Effector memory CD8-positive, alpha-beta T cell (primary cell): ENCODE data around the gene PITPNM3.
"Not testable (repeated sequence)": the region's sequence is repeated elsewhere in the genome, so short reads cannot be mapped to it uniquely, and the experiment has no call there.

Experiments used
- ATAC-seq: fragments of 150-1000 bp; cut with Tn5 transposase; replicated peaks from 2 replicates; pipeline ENCODE4 v1.10.0; 2021; ENCODE audit warnings: mild to moderate bottlenecking, moderate library complexity
- DNase-seq, 3 experiments: peaks; one replicate each; pipeline ENCODE4 v3.0.0; 2021
- H3K27ac Mint-ChIP-seq, 2 donors: one replicate each; pipeline ENCODE4 v1.8.0; 2022; ENCODE audit warnings: mild to moderate bottlenecking in 2 of 2, mixed read lengths in 2 of 2, moderate library complexity in 2 of 2
- H3K27me3 Mint-ChIP-seq, 2 donors: one replicate each; pipeline ENCODE4 v1.8.0; 2022; ENCODE audit warnings: mixed read lengths in 2 of 2
- H3K36me3 Mint-ChIP-seq: one replicate; pipeline ENCODE4 v1.8.0; 2022; ENCODE audit warnings: mild to moderate bottlenecking, moderate library complexity, mixed read lengths; ENCODE audit not compliant: insufficient read depth
- H3K4me1 Mint-ChIP-seq, 2 donors: one replicate each; pipeline ENCODE4 v1.8.0; 2022; ENCODE audit warnings: low read depth in 2 of 2, mixed read lengths in 2 of 2
- H3K4me3 Mint-ChIP-seq, 2 donors: one replicate each; pipeline ENCODE4 v1.8.0; 2022; ENCODE audit warnings: mild to moderate bottlenecking in 2 of 2, mixed read lengths in 2 of 2, moderate library complexity in 2 of 2
- H3K9me3 Mint-ChIP-seq, 2 donors: one replicate each; pipeline ENCODE4 v1.8.0; 2022; ENCODE audit warnings: mixed read lengths in 2 of 2
- total RNA-seq, 9 experiments: gene quantifications; one replicate each; lab custom pipeline; 2026; lab: John Stamatoyannopoulos, UW

PITPNM3 gene
- total RNA-seq: 0.75 to 3.2 (median 1.3) reads per million in 9 experiments

DNA sequence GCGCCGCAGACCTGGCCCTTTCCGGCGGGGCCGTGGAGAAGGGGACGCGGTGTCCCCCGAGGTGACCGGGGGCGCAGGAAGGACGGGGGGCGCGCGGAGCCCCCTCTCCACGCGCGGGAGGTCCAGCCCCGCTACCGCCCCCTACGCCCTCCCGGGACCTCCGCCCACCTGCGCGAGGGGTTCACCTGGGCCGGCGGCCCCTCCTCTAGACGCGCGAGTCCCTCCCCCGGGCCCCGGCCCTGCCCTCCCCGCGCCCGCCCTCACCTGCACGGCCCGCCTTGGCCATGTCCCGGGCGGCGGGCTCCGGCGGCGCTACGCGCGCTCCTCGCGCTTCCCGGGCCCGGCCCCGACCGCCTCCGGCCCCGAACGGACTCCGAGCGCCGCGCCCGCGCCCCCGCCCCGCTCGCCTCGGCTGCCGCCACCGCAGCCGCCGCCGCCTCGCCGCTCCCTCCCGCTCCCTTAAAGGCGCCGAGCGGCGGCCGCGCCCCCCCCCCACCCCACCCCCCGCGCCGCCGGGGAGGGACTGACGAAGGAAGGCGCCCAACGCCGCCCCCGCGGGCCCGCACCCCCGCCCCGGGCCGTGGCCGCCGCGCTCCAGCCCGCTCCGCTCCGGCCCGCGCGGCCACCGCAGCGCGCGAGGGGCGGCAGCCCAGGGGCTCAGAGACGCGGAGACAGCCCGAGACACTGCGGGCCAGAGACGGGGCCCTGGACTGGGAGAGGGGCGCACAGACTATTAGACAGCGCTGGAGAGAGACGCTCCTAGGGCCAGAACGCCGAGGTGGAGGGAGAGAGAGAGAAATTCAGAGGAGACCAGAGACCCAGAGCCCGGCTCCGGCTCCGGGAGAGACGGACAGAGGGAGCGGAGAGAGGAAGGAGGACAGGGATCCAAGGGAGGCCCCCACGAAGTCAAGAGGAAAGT is at the start of gene PITPNM3:
Gene PITPNM3, minus strand, starts transcription at position 435 of the 919 bp plus-strand sequence. Its CDS starts 149 bp downstream, at position 286.
- H3K4me3 Mint-ChIP-seq: peak within 1 kb of the TSS; percentile 72 to 73
- no peak within 1 kb of the TSS for H3K27ac Mint-ChIP-seq
- no peaks in the 10 kb centered on the region for H3K9me3 Mint-ChIP-seq
- H3K4me1 Mint-ChIP-seq: peaks cover 5 to 13% of the 10 kb centered on the region in 2 donors
- ATAC-seq (no peak), DNase-seq (no peak)
- H3K27me3 Mint-ChIP-seq: peaks cover 54 to 69% of the 10 kb centered on the region in 2 donors
- peaks cover 3% of the 10 kb centered on the region for H3K36me3 Mint-ChIP-seq

DNA sequence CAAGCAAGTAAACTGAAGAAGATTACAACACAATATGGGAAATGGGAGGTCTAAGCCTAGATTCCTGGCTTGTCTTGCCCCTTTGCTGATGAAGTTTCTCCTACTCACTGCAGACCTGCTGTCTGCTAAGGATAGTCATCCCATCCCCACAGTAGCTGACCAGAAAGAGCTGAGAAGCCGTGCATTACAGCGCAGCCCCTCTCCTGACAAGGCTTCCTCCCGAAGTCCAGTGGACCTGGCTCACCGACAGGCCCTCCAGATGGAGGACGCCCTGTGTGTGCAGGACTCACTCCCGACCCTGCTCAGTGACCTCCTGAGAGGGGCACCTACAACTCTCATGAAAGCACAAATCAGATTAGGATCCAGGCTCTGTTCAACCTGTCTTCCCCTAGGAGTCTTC is 48.8 kb upstream of the PITPNM3 start:
- no peaks in the 10 kb centered on the region for H3K27me3 Mint-ChIP-seq
- H3K4me1 Mint-ChIP-seq: peaks cover 0 to 1% of the 10 kb centered on the region in 2 donors
- H3K4me3 Mint-ChIP-seq: no peak overlapping the region
- no peak for DNase-seq
- H3K9me3 Mint-ChIP-seq: no peaks in the 10 kb centered on the region
- H3K36me3 Mint-ChIP-seq: peaks cover 50% of the 10 kb centered on the region
- H3K27ac Mint-ChIP-seq: no peak overlapping the region
- no peak for ATAC-seq

DNA sequence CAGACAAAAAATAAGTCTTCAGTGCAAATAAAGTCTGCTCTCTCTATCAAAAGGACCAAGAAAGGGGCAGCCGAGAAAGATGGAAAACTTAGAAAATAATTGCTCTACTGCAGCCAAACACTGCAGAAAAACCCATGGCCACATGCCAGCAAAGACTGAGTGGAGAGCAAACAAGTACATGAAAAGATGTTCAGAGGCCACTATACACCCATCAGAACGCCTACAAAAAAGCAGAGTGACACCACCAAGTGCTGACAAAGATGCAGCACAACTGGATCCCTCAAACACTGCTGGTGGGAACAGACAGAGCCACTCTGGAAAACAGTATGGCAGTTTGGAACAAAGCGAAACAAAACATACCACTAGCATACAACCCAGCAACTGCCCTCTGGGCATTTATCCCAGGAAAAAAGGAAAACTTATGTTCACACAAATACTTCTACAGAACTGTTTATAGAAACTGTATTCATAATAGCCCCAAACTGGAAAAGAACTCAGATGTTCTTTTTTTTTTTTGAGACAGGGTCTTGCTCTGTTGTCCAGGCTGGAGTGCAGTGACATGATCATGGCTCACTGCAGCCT is 47.5 kb upstream of the PITPNM3 start:
- peak overlapping the region in 1 of 2 donors; percentile 45 for H3K27ac Mint-ChIP-seq
- DNase-seq (no peak), ATAC-seq (no peak)
- H3K36me3 Mint-ChIP-seq: peaks cover 39% of the 10 kb centered on the region
- H3K27me3 Mint-ChIP-seq: no peaks in the 10 kb centered on the region
- peaks cover 0 to 3% of the 10 kb centered on the region in 2 donors for H3K4me1 Mint-ChIP-seq
- no peaks in the 10 kb centered on the region for H3K9me3 Mint-ChIP-seq
- no peak overlapping the region for H3K4me3 Mint-ChIP-seq

DNA sequence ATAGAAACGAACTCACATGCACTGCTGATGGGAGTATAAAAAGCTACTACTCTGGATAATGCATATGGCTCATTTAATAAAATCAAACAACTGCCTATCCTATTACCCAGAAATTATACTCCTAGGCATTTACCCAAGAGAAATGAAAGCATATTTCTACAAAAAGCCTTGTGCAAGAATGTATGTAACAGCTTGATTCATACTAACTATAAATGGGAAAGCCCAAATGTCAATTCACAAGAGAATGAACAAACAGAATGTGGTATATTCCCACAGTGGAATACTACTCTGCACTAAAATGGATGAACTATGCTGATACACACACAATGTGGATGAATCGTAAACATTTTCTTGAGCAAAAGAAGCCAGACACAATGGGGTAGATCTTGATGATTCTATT is 45.8 kb upstream of the PITPNM3 start:
- ATAC-seq: no peak
- Mint-ChIP-seq H3K4me1 (peaks cover 0 to 3% of the 10 kb centered on the region in 2 donors), H3K36me3 (peaks cover 49% of the 10 kb centered on the region), H3K27me3 (no peaks in the 10 kb centered on the region), H3K4me3 (no peak overlapping the region), H3K27ac (no peak overlapping the region), H3K9me3 (no peaks in the 10 kb centered on the region)
- DNase-seq: no peak

DNA sequence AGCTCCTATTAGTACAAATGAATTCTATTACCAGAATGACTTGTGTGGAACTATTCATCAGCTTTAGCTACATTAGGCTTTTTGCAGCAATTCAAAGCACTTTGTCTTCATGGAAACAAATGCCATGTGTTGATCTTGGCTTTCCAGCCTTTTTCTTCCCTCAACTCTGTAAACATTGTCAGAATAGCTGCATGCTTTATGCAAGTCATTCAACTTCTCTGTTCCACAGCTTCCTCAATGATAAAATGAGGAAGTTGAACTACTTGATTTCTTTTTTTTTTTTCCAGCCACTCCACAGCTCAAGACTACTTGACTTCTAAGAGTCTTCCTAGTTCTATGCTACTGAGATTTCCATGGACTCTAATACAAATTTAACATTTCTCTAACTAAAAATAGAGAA is 43.0 kb upstream of the PITPNM3 start:
- no peak overlapping the region for H3K4me3 Mint-ChIP-seq
- H3K36me3 Mint-ChIP-seq: peaks cover 45% of the 10 kb centered on the region
- no peak for ATAC-seq
- no peaks in the 10 kb centered on the region for H3K9me3 Mint-ChIP-seq
- no peak for DNase-seq
- H3K27me3 Mint-ChIP-seq: no peaks in the 10 kb centered on the region
- peaks cover 0 to 3% of the 10 kb centered on the region in 2 donors for H3K4me1 Mint-ChIP-seq
- H3K27ac Mint-ChIP-seq: no peak overlapping the region

DNA sequence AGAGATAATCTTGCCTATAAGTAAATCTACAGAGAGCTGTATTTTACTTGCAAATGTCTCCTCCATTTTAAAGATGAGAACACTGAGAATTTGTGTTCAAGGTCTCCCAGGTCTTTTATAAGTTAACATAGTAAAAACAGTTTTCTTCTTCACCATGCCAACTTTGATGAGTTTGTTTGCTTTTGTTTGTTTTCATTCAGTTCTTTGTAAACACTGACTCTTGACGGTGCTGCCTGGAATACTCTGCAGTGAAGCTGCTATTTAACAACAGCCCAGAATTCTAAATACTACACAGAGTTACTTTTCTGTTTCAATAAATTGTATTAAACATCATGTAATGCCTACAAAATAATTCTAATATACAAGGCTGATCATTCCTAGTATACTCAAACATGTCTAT is 41.4 kb upstream of the PITPNM3 start:
- ATAC-seq: no peak
- DNase-seq: no peak
- no peak overlapping the region for H3K4me3 Mint-ChIP-seq
- H3K27me3 Mint-ChIP-seq: no peaks in the 10 kb centered on the region
- peaks cover 0 to 3% of the 10 kb centered on the region in 2 donors for H3K4me1 Mint-ChIP-seq
- H3K9me3 Mint-ChIP-seq: no peaks in the 10 kb centered on the region
- H3K27ac Mint-ChIP-seq: no peak overlapping the region
- H3K36me3 Mint-ChIP-seq: peaks cover 47% of the 10 kb centered on the region

DNA sequence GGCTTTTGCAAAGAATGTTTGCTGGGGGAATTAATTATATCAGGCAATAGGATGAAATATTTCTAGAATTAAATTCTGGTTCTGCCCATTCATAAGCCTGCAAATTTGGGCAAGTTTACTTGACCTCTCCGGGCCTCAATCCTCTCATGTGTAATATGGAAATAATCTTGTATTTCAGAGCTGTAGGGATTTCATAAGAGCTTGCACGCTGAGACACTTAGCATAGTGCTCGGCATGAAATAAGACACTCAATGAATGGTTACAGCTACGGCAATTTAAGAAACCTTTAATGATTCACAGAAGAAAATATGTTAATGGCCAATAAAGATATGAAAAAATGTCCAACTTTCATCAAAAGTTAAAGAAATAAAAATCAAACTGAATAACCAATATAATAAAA is 40.6 kb upstream of the PITPNM3 start:
- no peaks in the 10 kb centered on the region for H3K27me3 Mint-ChIP-seq

DNA sequence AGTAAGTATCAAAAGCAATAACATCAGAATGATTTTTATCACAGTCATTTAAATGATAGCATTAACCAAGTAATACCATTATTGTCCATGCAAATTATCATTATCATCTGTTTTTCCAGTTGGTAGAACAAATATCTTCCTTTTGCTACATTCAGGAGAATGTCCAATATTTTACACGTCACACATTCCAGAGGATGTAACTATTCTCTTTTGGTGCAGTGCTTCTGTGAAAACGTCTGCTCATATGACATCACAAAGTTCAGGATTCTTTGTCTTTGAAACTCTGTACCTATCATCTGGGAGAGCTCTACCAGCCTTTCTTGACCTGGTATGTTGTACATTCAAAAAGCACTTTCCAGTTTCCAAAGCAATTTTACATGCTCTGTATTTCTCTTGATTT is 40.2 kb upstream of the PITPNM3 start:
- Mint-ChIP-seq H3K36me3 (peaks cover 49% of the 10 kb centered on the region), H3K27me3 (no peaks in the 10 kb centered on the region), H3K4me3 (no peak overlapping the region), H3K27ac (no peak overlapping the region), H3K9me3 (no peaks in the 10 kb centered on the region), H3K4me1 (peaks cover 0 to 3% of the 10 kb centered on the region in 2 donors)
- ATAC-seq: no peak
- DNase-seq: no peak

More for the DNA sequence above, 40.6 kb upstream of the PITPNM3 start:
- no peak overlapping the region for H3K27ac Mint-ChIP-seq
- H3K9me3 Mint-ChIP-seq: no peaks in the 10 kb centered on the region
- DNase-seq (no peak), ATAC-seq (no peak)
- no peak overlapping the region for H3K4me3 Mint-ChIP-seq
- H3K36me3 Mint-ChIP-seq: peaks cover 53% of the 10 kb centered on the region
- H3K4me1 Mint-ChIP-seq: peaks cover 0 to 3% of the 10 kb centered on the region in 2 donors

DNA sequence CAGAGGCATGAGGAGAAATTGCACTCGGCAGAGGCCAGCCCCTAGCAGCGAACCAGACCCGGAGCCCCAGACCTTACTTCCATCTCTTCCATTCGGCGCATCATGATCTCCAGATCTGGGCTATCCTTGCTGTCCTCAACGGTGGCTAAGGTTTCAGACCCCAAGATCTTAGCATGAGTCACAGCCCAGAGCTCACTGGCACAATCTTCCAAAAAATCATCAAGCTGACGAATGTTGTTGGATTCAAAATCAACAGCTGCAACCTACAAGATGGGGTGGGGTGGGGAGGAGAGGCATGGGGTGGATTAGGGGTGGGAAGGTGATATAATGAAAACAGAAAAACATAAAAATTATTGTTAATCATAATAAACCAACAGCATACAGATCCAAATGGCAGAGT is 39.7 kb upstream of the PITPNM3 start:
- no peak for DNase-seq
- Mint-ChIP-seq H3K36me3 (peaks cover 49% of the 10 kb centered on the region), H3K9me3 (no peaks in the 10 kb centered on the region), H3K4me1 (peaks cover 0 to 3% of the 10 kb centered on the region in 2 donors), H3K27me3 (no peaks in the 10 kb centered on the region), H3K4me3 (no peak overlapping the region), H3K27ac (no peak overlapping the region)
- ATAC-seq: no peak

DNA sequence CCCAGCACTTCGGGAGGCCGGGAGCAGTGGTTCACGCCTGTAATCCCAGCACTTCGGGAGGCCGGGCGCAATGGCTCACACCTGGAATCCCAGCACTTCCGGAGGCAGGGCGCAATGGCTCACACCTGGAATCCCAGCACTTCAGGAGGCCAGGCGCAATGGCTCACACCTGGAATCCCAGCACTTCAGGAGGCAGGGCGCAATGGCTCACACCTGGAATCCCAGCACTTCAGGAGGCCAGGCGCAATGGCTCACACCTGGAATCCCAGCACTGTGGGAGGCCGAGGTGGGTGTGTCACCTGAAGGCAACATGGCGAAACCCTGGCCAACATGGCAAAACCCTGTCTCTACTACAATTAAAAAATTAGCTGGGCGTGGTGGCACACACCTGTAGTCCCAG is 37.0 kb upstream of the PITPNM3 start:
- not testable (repeated sequence) for H3K4me3 Mint-ChIP-seq, H3K4me1 Mint-ChIP-seq, H3K9me3 Mint-ChIP-seq, DNase-seq, H3K27ac Mint-ChIP-seq, H3K27me3 Mint-ChIP-seq, ATAC-seq
- peaks cover 60% of the 10 kb centered on the region for H3K36me3 Mint-ChIP-seq

DNA sequence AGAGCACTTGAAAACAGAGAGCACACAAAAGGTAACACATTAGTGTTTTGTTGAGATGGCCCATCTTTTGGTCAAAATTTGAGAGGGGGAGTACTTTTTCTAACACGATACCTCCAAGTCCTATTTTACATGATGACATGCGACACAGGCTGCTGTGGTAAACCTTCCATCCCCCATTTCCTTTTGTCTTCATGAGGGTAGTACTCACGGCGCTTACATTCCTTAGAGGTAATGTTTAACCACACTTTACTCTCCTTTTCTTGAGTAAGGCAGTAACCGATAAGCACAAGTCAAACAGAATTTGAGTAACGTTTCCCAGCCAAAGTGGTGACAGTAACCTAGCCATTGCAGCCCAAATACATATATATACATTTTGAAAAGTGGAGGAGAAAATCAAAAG is 35.8 kb upstream of the PITPNM3 start:
- H3K4me1 Mint-ChIP-seq: no peaks in the 10 kb centered on the region
- no peaks in the 10 kb centered on the region for H3K27me3 Mint-ChIP-seq
- no peaks in the 10 kb centered on the region for H3K9me3 Mint-ChIP-seq
- H3K36me3 Mint-ChIP-seq: peaks cover 55% of the 10 kb centered on the region
- no peak overlapping the region for H3K4me3 Mint-ChIP-seq
- no peak for DNase-seq
- no peak for ATAC-seq
- no peak overlapping the region for H3K27ac Mint-ChIP-seq

DNA sequence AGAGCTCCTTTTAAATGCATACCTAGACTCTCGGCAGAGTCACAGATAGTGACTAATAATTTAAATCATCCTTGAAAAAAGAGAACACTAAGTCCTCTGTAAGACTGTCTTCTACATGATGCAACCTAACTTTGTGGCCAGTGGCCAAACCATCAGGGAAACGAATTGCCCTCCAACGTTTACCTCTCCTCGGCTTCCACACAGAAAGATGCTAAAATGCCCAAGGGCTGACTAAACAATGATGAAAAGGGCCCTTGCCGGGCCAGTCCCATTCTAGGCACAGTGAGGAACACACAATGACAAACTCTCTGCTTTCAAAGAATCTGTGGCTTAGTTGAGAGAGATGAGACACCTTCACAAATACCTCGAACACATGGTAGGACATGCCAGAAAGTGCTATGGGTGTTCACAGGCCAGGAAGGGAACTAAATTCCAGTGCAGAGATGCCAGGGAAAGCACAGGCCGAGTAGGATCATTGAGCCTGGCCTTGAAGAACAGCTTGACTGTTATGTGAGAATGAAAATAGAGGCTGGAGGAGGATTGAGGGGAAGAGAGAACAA is 35.3 kb upstream of the PITPNM3 start:
- no peak overlapping the region for H3K27ac Mint-ChIP-seq
- peaks cover 56% of the 10 kb centered on the region for H3K36me3 Mint-ChIP-seq
- DNase-seq (no peak), ATAC-seq (no peak)
- no peaks in the 10 kb centered on the region for H3K9me3 Mint-ChIP-seq
- H3K4me3 Mint-ChIP-seq: no peak overlapping the region
- H3K4me1 Mint-ChIP-seq: no peaks in the 10 kb centered on the region
- no peaks in the 10 kb centered on the region for H3K27me3 Mint-ChIP-seq

DNA sequence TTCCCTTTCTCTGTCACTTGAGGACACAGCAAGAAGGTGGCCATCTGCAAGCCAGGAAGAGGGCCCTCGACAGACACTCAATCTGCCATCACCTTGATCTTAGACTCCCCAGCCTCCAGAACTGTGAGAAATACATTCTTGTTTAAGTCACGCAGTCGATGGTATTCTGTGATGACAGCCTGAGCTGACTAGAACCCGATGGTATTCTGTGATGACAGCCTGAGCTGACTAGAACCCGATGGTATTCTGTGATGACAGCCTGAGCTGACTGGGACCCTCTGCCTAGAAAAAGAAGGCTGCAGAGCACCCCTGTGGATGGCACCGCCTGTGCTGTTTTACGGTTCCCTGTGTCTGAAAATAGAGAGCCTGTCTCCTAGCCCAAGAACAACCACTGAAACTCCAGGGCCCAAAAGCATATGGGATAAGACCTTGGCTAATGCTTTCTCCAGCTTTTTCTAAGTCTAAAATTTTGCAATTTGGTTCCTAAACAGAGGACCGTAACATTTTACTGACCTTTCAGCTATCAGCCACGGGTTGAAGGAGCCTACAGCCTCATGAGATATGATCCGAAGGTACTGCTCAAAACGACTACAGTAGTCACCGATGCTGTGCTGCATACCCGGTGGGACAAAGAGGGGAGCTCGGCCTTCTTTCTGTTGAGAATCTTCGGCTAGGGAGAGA is 33.1 kb upstream of the PITPNM3 start:
- Mint-ChIP-seq H3K36me3 (peaks cover 44% of the 10 kb centered on the region), H3K27ac (no peak overlapping the region)
- no peak for ATAC-seq

More for the DNA sequence above, 33.1 kb upstream of the PITPNM3 start:
- Mint-ChIP-seq H3K4me1 (no peaks in the 10 kb centered on the region), H3K9me3 (no peaks in the 10 kb centered on the region), H3K27me3 (no peaks in the 10 kb centered on the region), H3K4me3 (no peak overlapping the region)
- no peak for DNase-seq
